Hepatocyte (in vitro differentiated cells): Measurements from ENCODE around the gene UBE2S. TPM values are rescaled to one million over a fixed set of nuclear protein-coding genes. Genes with fewer than 3 reads are reported as not detected.

Experiments
- DNase-seq: peaks from one replicate; pipeline ENCODE4 v3.0.0-alpha.2; 2016; ENCODE audit warnings: low spot score
- H2AFZ ChIP-seq: fragments of 200-600 bp; sonication (generic); 2 replicates; pipeline ENCODE4 v1.6.0; 2016; ENCODE audit warnings: antibody characterized with exemption, mild to moderate bottlenecking
- H3K27ac ChIP-seq: fragments of 200-600 bp; sonication (generic); 2 replicates; pipeline ENCODE4 v1.5.1; 2016; ENCODE audit warnings: mild to moderate bottlenecking
- H3K27me3 ChIP-seq: fragments of 200-600 bp; sonication (generic); 2 replicates; pipeline ENCODE4 v1.6.1; 2016
- H3K36me3 ChIP-seq: fragments of 200-600 bp; sonication (generic); replicated peaks from 2 replicates; pipeline ENCODE4 v1.5.1; 2016; ENCODE audit warnings: low read depth; ENCODE audit not compliant: insufficient read depth
- H3K4me1 ChIP-seq: fragments of 200-600 bp; sonication (generic); 2 replicates; pipeline ENCODE4 v1.5.1; 2016; ENCODE audit warnings: mild to moderate bottlenecking, moderate library complexity; ENCODE audit not compliant: insufficient read depth
- H3K4me2 ChIP-seq: fragments of 200-600 bp; sonication (generic); 2 replicates; pipeline ENCODE4 v1.6.0; 2016
- H3K4me3 ChIP-seq: fragments of 200-600 bp; sonication (generic); 2 replicates; pipeline ENCODE4 v1.5.1; 2016; ENCODE audit warnings: mild to moderate bottlenecking
- H3K79me2 ChIP-seq: fragments of 200-600 bp; sonication (generic); 2 replicates; pipeline ENCODE4 v1.6.0; 2017; ENCODE audit warnings: mild to moderate bottlenecking
- H3K9me2 ChIP-seq: fragments of 200-600 bp; sonication (generic); replicated peaks from 2 replicates; pipeline ENCODE4 v1.6.0; 2017; ENCODE audit warnings: mild to moderate bottlenecking; ENCODE audit not compliant: insufficient read depth
- H3K9me3 ChIP-seq: fragments of 200-600 bp; sonication (generic); 2 replicates; pipeline ENCODE4 v1.5.1; 2016; ENCODE audit warnings: low read depth, mild to moderate bottlenecking
- H4K20me1 ChIP-seq: fragments of 200-600 bp; sonication (generic); 2 replicates; pipeline ENCODE4 v1.6.0; 2016; ENCODE audit warnings: mild to moderate bottlenecking; ENCODE audit not compliant: insufficient read depth, poor library complexity, severe bottlenecking
- EZH2 ChIP-seq: fragments of 200-600 bp; sonication (generic); IDR thresholded peaks from 2 replicates; pipeline ENCODE4 v1.6.1; 2016; ENCODE audit warnings: antibody characterized with exemption, mild to moderate bottlenecking, borderline replicate concordance
- EZH2phosphoT487 ChIP-seq: fragments of 200-600 bp; sonication (generic); IDR thresholded peaks from one replicate; pipeline ENCODE4 v1.6.1; 2018; ENCODE audit warnings: antibody characterized with exemption, mild to moderate bottlenecking, low read depth, moderate library complexity; ENCODE audit not compliant: unreplicated experiment, severe bottlenecking
- WGBS: methylation state at CpG from one replicate; pipeline ENCODE4 v1.1.6; 2016; ENCODE audit warnings: low lambda C conversion rate; ENCODE audit errors: missing lambda C conversion rate; 5-methylcytosine and 5-hydroxymethylcytosine counted together
- polyA plus RNA-seq: library from polyadenylated mRNA; unstranded; fragments of >200 nt; fragmentation: Nextera tagmentation; extraction: Ambion mirVana; gene quantifications from 2 replicates; pipeline ENCODE4 v1.2.1, GENCODE V29; 2016
- total RNA-seq: library from RNA; depleted of rRNA; stranded (reverse); fragments of >200 nt; gene quantifications from 2 replicates; pipeline ENCODE4 v1.2.3, GENCODE V29; 2014
- TF ChIP-seq, protein P1 (sequence below): fragments of 200-600 bp; sonication (generic); IDR thresholded peaks from 2 replicates; pipeline ENCODE4 v1.5.1; 2016; ENCODE audit warnings: antibody characterized with exemption, mild to moderate bottlenecking; ENCODE audit not compliant: poor library complexity

Gene UBE2S
- total and polyA plus RNA-seq, 2 experiments from 2014 or later = 20.4 to 105 TPM

DNA sequence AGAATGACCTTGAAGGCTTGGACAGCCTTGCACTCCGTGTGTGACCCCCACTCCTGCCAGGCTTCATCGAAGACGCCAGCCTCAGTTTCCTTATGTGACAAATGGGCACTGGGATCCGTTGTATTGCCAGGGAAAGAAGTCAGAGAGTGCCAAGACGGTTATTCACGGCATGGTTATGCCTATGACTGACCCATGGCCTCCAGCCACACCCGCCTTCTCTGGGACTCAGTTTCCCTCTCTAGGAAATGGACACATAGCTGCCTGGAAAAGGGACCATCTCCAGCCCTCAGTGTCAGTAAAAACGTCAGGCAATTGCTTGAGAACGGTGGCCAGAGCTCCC lies 915 bp upstream of the UBE2S start:
- no peak for DNase-seq
- no peak for TF ChIP-seq EZH2
- TF ChIP-seq EZH2phosphoT487 = no peak
- TF ChIP-seq, protein P1, sequence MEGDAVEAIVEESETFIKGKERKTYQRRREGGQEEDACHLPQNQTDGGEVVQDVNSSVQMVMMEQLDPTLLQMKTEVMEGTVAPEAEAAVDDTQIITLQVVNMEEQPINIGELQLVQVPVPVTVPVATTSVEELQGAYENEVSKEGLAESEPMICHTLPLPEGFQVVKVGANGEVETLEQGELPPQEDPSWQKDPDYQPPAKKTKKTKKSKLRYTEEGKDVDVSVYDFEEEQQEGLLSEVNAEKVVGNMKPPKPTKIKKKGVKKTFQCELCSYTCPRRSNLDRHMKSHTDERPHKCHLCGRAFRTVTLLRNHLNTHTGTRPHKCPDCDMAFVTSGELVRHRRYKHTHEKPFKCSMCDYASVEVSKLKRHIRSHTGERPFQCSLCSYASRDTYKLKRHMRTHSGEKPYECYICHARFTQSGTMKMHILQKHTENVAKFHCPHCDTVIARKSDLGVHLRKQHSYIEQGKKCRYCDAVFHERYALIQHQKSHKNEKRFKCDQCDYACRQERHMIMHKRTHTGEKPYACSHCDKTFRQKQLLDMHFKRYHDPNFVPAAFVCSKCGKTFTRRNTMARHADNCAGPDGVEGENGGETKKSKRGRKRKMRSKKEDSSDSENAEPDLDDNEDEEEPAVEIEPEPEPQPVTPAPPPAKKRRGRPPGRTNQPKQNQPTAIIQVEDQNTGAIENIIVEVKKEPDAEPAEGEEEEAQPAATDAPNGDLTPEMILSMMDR = no peak

DNA sequence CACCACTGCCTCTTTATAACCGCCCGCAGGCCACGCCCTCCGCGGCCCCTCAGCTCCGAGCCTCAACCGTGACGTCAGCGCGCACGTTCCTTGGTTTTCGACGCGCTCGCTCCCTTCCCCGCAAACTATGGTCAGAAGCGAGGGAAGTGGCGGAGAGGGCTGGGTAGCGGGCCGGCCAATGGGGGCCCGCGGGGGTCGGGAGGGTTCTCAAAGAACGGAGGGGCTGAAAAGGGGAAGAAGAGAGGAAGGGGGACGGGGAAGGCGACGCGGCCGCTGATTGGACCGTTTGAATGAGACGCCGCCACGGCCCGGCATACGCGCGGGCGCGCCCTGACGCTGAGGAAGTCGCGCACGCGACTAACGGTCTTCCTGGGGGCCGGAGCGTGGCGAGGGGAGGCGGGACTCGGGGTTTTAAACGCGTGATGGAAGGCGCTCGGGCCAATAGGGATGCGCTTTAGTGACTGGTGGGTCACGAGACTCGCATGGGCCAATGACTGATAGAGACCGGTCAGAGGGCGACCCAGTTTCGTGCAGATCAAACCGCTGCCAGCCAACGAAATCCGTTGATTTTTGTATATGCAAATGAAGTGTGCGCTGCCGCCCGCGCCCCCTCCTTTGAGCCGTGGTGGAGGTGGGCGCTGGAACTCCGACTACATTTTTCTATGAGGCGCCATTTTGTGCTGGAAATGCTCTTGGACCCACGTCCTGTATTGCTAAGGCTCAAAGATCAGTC lies 378 bp upstream of the UBE2S start:
- TF ChIP-seq EZH2 (no peak), EZH2phosphoT487 (no peak)
- TF ChIP-seq, protein P1 = no peak
- Histone ChIP-seq H3K9me2 (no peaks in the 10 kb centered on the region), H2AFZ (peak overlapping the region; percentile 78), H3K9me3 (no peaks in the 10 kb centered on the region), H3K79me2 (peaks cover 36% of the 10 kb centered on the region), H3K27ac (peak overlapping the region; percentile 95), H3K4me3 (peak overlapping the region; percentile 2), H3K27me3 (no peaks in the 10 kb centered on the region), H3K36me3 (no peaks in the 10 kb centered on the region), H4K20me1 (peaks cover 5% of the 10 kb centered on the region), H3K4me1 (peaks cover 10% of the 10 kb centered on the region), H3K4me2 (peak overlapping the region; percentile 87)
- WGBS = under 1% methylated on average over 36 of the region's 72 CpGs
- peak; percentile 99 for DNase-seq

More for the DNA sequence above, 915 bp upstream of the UBE2S start:
- 70% methylated on average over 9 of the region's 9 CpGs for WGBS
- H3K27me3 ChIP-seq = no peaks in the 10 kb centered on the region
- H3K9me2 ChIP-seq = no peaks in the 10 kb centered on the region
- H4K20me1 ChIP-seq = peaks cover 5% of the 10 kb centered on the region
- H3K36me3 ChIP-seq = no peaks in the 10 kb centered on the region
- H3K9me3 ChIP-seq = no peaks in the 10 kb centered on the region
- peak overlapping the region; percentile 73 for H3K4me2 ChIP-seq
- H3K4me3 ChIP-seq = peak overlapping the region; percentile 2
- peak overlapping the region; percentile 78 for H2AFZ ChIP-seq
- peaks cover 32% of the 10 kb centered on the region for H3K79me2 ChIP-seq
- H3K4me1 ChIP-seq = peaks cover 10% of the 10 kb centered on the region
- H3K27ac ChIP-seq = peak overlapping the region; percentile 95

GRCh38 chr19:55406826-55407549 lies 600 bp downstream of the UBE2S start:
- DNase-seq = peak; percentile 63
- Histone ChIP-seq H3K9me3 (no peaks in the 10 kb centered on the region), H3K4me2 (peak overlapping the region; percentile 87), H3K4me3 (peak overlapping the region; percentile 76), H3K36me3 (no peaks in the 10 kb centered on the region), H3K4me1 (peaks cover 10% of the 10 kb centered on the region), H3K27me3 (no peaks in the 10 kb centered on the region), H3K79me2 (peaks cover 37% of the 10 kb centered on the region), H3K9me2 (no peaks in the 10 kb centered on the region), H3K27ac (peak overlapping the region; percentile 93), H2AFZ (peak overlapping the region; percentile 32), H4K20me1 (peaks cover 5% of the 10 kb centered on the region)
- WGBS = 17% methylated on average over 25 of the region's 35 CpGs
- TF ChIP-seq, protein P1 = no peak
- no peak for TF ChIP-seq EZH2
- TF ChIP-seq EZH2phosphoT487 = no peak
